Testis (tissue), 3 donors: Measurements from ENCODE around the gene PRAC1. TPM values are rescaled to one million over a fixed set of nuclear protein-coding genes. Genes with fewer than 3 reads are reported as not detected.

Experiments
- DNase-seq: peaks from one replicate; pipeline ENCODE4 v3.0.0-alpha.2; 2019
- H3K27ac ChIP-seq, 2 donors: fragments of 200-600 bp; sonication (generic); one replicate each; pipeline ENCODE4 v1.5.1; 2019
- H3K27me3 ChIP-seq: fragments of 200-600 bp; sonication (generic); one replicate; pipeline ENCODE4 v1.5.1; 2019
- H3K36me3 ChIP-seq: fragments of 200-600 bp; sonication (generic); one replicate; pipeline ENCODE4 v1.5.1; 2017; ENCODE audit warnings: low read depth; ENCODE audit errors: missing control alignments
- H3K4me1 ChIP-seq: fragments of 200-600 bp; sonication (generic); one replicate; pipeline ENCODE4 v1.5.1; 2019
- H3K4me3 ChIP-seq, 2 donors: fragments of 200-600 bp; sonication (generic); one replicate each; pipeline ENCODE4 v1.5.1; 2017 to 2019
- H3K9me3 ChIP-seq: fragments of 200-600 bp; sonication (generic); one replicate; pipeline ENCODE4 v1.5.1; 2017
- CTCF ChIP-seq, 3 experiments: fragments of 450-650 bp in 2 of 3; fragments of 200-600 bp in 1 of 3; sonication (generic) in 1 of 3; IDR thresholded peaks; one replicate each; pipeline ENCODE4 v1.5.1; 2016 to 2019; ENCODE audit warnings: antibody characterized with exemption in 3 of 3, mild to moderate bottlenecking in 2 of 3, moderate library complexity in 1 of 3
- POLR2A ChIP-seq: fragments of 450-650 bp; IDR thresholded peaks from one replicate; pipeline ENCODE4 v1.6.1; 2017; ENCODE audit warnings: antibody characterized with exemption, mild to moderate bottlenecking, moderate library complexity
- WGBS, 2 donors: methylation state at CpG; one replicate each; pipeline ENCODE4 v1.1.5; 2018; 5-methylcytosine and 5-hydroxymethylcytosine counted together
- intact Hi-C: fragments of 100-400 bp; cut with DNase I; formaldehyde crosslinking; loops from one replicate; pipeline ENCODE4 v1.15.1; 2023; ENCODE audit warnings: low total_unique reads
- polyA plus RNA-seq: library from polyadenylated mRNA; stranded (reverse); fragments of 350-450 nt; fragmentation: Illumina TruSeq; extraction: RNeasy Lipid Tissue Mini Kit (QIAGEN cat#74804); gene quantifications from one replicate; pipeline ENCODE4 v1.2.3, GENCODE V29; 2014; ENCODE audit warnings: low read depth, low replicate concordance; ENCODE audit not compliant: insufficient read depth
- total RNA-seq, 2 donors: library from RNA; depleted of rRNA; stranded (reverse); fragments of >200 nt; gene quantifications; one replicate each; pipeline ENCODE4 v1.2.3, GENCODE V29; 2016

PRAC1 gene
- total and polyA plus RNA-seq, 3 donors from 2014 or later = not detected

- intact Hi-C loops = no loop called here
- 44% methylated on average over 5 of the region's 5 CpGs for WGBS, 2 donors
These were observed 6.6 kb downstream of the PRAC1 start for GRCh38 chr17:48715496-48716399.

GRCh38 chr17:48711128-48711527 is 11.2 kb downstream of the PRAC1 start:
- H3K4me1 ChIP-seq = no peaks in the 10 kb centered on the region
- no peaks in the 10 kb centered on the region for H3K27me3 ChIP-seq
- no peak for DNase-seq
- WGBS, 2 donors = 62 to 70% methylated on average over 4 of the region's 4 CpGs
- H3K36me3 ChIP-seq = no peaks in the 10 kb centered on the region
- intact Hi-C loops = no loop called here
- H3K27ac ChIP-seq = no peak overlapping the region
- TF ChIP-seq CTCF (IDR thresholded peaks at IDR 0.05) = no peak
- TF ChIP-seq POLR2A = no peak
- H3K9me3 ChIP-seq = no peaks in the 10 kb centered on the region
- H3K4me3 ChIP-seq = no peak overlapping the region

More at GRCh38 chr17:48715496-48716399, 6.6 kb downstream of the PRAC1 start:
- DNase-seq = no peak
- Histone ChIP-seq H3K4me1 (no peaks in the 10 kb centered on the region), H3K4me3 (no peak overlapping the region), H3K9me3 (no peaks in the 10 kb centered on the region), H3K27ac (no peak overlapping the region), H3K36me3 (no peaks in the 10 kb centered on the region), H3K27me3 (peaks cover 3% of the 10 kb centered on the region)
- no peak for TF ChIP-seq CTCF (IDR thresholded peaks at IDR 0.05)

- no peaks in the 10 kb centered on the region for H3K4me1 ChIP-seq
- DNase-seq = no peak
- no peak for TF ChIP-seq POLR2A
- no peak for TF ChIP-seq CTCF (IDR thresholded peaks at IDR 0.05)
- H3K27me3 ChIP-seq = no peaks in the 10 kb centered on the region
- H3K36me3 ChIP-seq = no peaks in the 10 kb centered on the region
- no peak overlapping the region for H3K4me3 ChIP-seq
- no peak overlapping the region for H3K27ac ChIP-seq
- intact Hi-C loops = no loop called here
- H3K9me3 ChIP-seq = no peaks in the 10 kb centered on the region
- 79 to 86% methylated on average over 11 of the region's 11 CpGs for WGBS, 2 donors
These were observed 17.7 kb downstream of the PRAC1 start for GRCh38 chr17:48704361-48705248.

GRCh38 chr17:48701864-48702532 is 20.3 kb downstream of the PRAC1 start:
- 88 to 94% methylated on average over 10 of the region's 10 CpGs for WGBS, 2 donors
- Histone ChIP-seq H3K36me3 (no peaks in the 10 kb centered on the region), H3K9me3 (no peaks in the 10 kb centered on the region), H3K27ac (no peak overlapping the region), H3K4me1 (no peaks in the 10 kb centered on the region), H3K4me3 (no peak overlapping the region), H3K27me3 (no peaks in the 10 kb centered on the region)
- TF ChIP-seq CTCF (IDR thresholded peaks at IDR 0.05) = no peak
- TF ChIP-seq POLR2A = no peak
- intact Hi-C loops = no loop called here
- no peak for DNase-seq
